ENCODE measurements around the gene ZNF282. TPM values are rescaled to one million over a fixed set of nuclear protein-coding genes. Genes with fewer than 3 reads are reported as not detected.
"Not testable (repeated sequence)": the region's sequence is repeated elsewhere in the genome, so short reads cannot be mapped to it uniquely, and the experiment has no call there.

ZNF282 gene
- total RNA-seq, 1 experiment from 2014 or later, result 38.2 TPM

- intact Hi-C loops (cut with micrococcal nuclease; ENCODE audit: unreplicated experiment), result no loop called here
- no TSS peak for BruUV-seq (replicated peaks)
- Histone ChIP-seq H3K36me3 (ENCODE audit: insufficient read depth, low read length, poor library complexity, severe bottlenecking) (no peaks in the 10 kb centered on the region), H3K27ac (ENCODE audit: low read depth, low read length, poor library complexity, severe bottlenecking) (no peak overlapping the region), H3K27me3 (replicated peaks; ENCODE audit: insufficient read depth, low read depth, low read length, poor library complexity) (no peaks in the 10 kb centered on the region), H3K9me3 (ENCODE audit: low read depth, low read length, poor library complexity, severe bottlenecking) (peaks cover 8% of the 10 kb centered on the region), H3K4me3 (ENCODE audit: low read depth, low read length, poor library complexity, severe bottlenecking) (no peak overlapping the region), H3K4me1 (ENCODE audit: insufficient read depth, low read length, poor library complexity, severe bottlenecking) (no peaks in the 10 kb centered on the region)
- CTCF ChIA-PET, result no interaction called here
- DNase-seq (ENCODE audit: low spot score), result no peak
- TF ChIP-seq CTCF (conservative IDR thresholded peaks at IDR 0.05; ENCODE audit: low read depth, low read length) (no peak), EZH2 (IDR thresholded peaks at IDR 0.05; ENCODE audit: borderline replicate concordance, low read depth, low read length, poor library complexity, severe bottlenecking) (no peak)
- POLR2A ChIA-PET (ENCODE audit: low non-redundant PET), result no interaction called here
These were observed 49.9 kb downstream of the ZNF282 start for GRCh38 chr7:149245244-149245643.

- no peaks in the 10 kb centered on the region for H3K27me3 ChIP-seq (replicated peaks; ENCODE audit: insufficient read depth, low read depth, low read length, poor library complexity)
- no peak for DNase-seq (ENCODE audit: low spot score)
- no TSS peak for BruUV-seq (replicated peaks)
- ChIA-PET POLR2A (ENCODE audit: low non-redundant PET) (no interaction called here), CTCF (no interaction called here)
- peaks cover 8% of the 10 kb centered on the region for H3K9me3 ChIP-seq (ENCODE audit: low read depth, low read length, poor library complexity, severe bottlenecking)
- intact Hi-C loops (cut with micrococcal nuclease; ENCODE audit: unreplicated experiment), result no loop called here
- TF ChIP-seq CTCF (conservative IDR thresholded peaks at IDR 0.05; ENCODE audit: low read depth, low read length), result no peak
- no peak for TF ChIP-seq EZH2 (IDR thresholded peaks at IDR 0.05; ENCODE audit: borderline replicate concordance, low read depth, low read length, poor library complexity, severe bottlenecking)
- no peak overlapping the region for H3K27ac ChIP-seq (ENCODE audit: low read depth, low read length, poor library complexity, severe bottlenecking)
- no peaks in the 10 kb centered on the region for H3K36me3 ChIP-seq (ENCODE audit: insufficient read depth, low read length, poor library complexity, severe bottlenecking)
- H3K4me1 ChIP-seq (ENCODE audit: insufficient read depth, low read length, poor library complexity, severe bottlenecking), result no peaks in the 10 kb centered on the region
- no peak overlapping the region for H3K4me3 ChIP-seq (ENCODE audit: low read depth, low read length, poor library complexity, severe bottlenecking)
These were observed 50.4 kb downstream of the ZNF282 start for GRCh38 chr7:149245744-149246143.

GRCh38 chr7:149248777-149249176 is 53.4 kb downstream of the ZNF282 start:
- Histone ChIP-seq H3K27me3 (replicated peaks; ENCODE audit: insufficient read depth, low read depth, low read length, poor library complexity) (no peaks in the 10 kb centered on the region), H3K27ac (ENCODE audit: low read depth, low read length, poor library complexity, severe bottlenecking) (no peak overlapping the region), H3K9me3 (ENCODE audit: low read depth, low read length, poor library complexity, severe bottlenecking) (no peaks in the 10 kb centered on the region), H3K4me1 (ENCODE audit: insufficient read depth, low read length, poor library complexity, severe bottlenecking) (no peaks in the 10 kb centered on the region), H3K36me3 (ENCODE audit: insufficient read depth, low read length, poor library complexity, severe bottlenecking) (peaks cover 17% of the 10 kb centered on the region), H3K4me3 (ENCODE audit: low read depth, low read length, poor library complexity, severe bottlenecking) (no peak overlapping the region)
- TF ChIP-seq CTCF (conservative IDR thresholded peaks at IDR 0.05; ENCODE audit: low read depth, low read length), result no peak
- TF ChIP-seq EZH2 (IDR thresholded peaks at IDR 0.05; ENCODE audit: borderline replicate concordance, low read depth, low read length, poor library complexity, severe bottlenecking), result no peak
- DNase-seq (ENCODE audit: low spot score), result no peak
- no TSS peak for BruUV-seq (replicated peaks)
- intact Hi-C loops (cut with micrococcal nuclease; ENCODE audit: unreplicated experiment), result no loop called here
- ChIA-PET POLR2A (ENCODE audit: low non-redundant PET) (no interaction called here), CTCF (no interaction called here)

- BruUV-seq (replicated peaks); H3K4me3 ChIP-seq (ENCODE audit: low read depth, low read length, poor library complexity, severe bottlenecking); H3K4me1 ChIP-seq (ENCODE audit: insufficient read depth, low read length, poor library complexity, severe bottlenecking); POLR2A ChIA-PET (ENCODE audit: low non-redundant PET); DNase-seq (ENCODE audit: low spot score); H3K9me3 ChIP-seq (ENCODE audit: low read depth, low read length, poor library complexity, severe bottlenecking); H3K27me3 ChIP-seq (replicated peaks; ENCODE audit: insufficient read depth, low read depth, low read length, poor library complexity); H3K27ac ChIP-seq (ENCODE audit: low read depth, low read length, poor library complexity, severe bottlenecking); CTCF ChIA-PET; intact Hi-C loops (cut with micrococcal nuclease; ENCODE audit: unreplicated experiment): not testable (repeated sequence)
- H3K36me3 ChIP-seq (ENCODE audit: insufficient read depth, low read length, poor library complexity, severe bottlenecking), result peaks cover 29% of the 10 kb centered on the region
These were observed 54.8 kb downstream of the ZNF282 start for GRCh38 chr7:149250151-149250550.

GRCh38 chr7:149251518-149251917 is 56.2 kb downstream of the ZNF282 start:
- H3K27me3 ChIP-seq (replicated peaks; ENCODE audit: insufficient read depth, low read depth, low read length, poor library complexity); H3K4me1 ChIP-seq (ENCODE audit: insufficient read depth, low read length, poor library complexity, severe bottlenecking); H3K4me3 ChIP-seq (ENCODE audit: low read depth, low read length, poor library complexity, severe bottlenecking); H3K9me3 ChIP-seq (ENCODE audit: low read depth, low read length, poor library complexity, severe bottlenecking); DNase-seq (ENCODE audit: low spot score); H3K27ac ChIP-seq (ENCODE audit: low read depth, low read length, poor library complexity, severe bottlenecking); POLR2A ChIA-PET (ENCODE audit: low non-redundant PET); intact Hi-C loops (cut with micrococcal nuclease; ENCODE audit: unreplicated experiment); CTCF ChIA-PET; BruUV-seq (replicated peaks): not testable (repeated sequence)
- peaks cover 29% of the 10 kb centered on the region for H3K36me3 ChIP-seq (ENCODE audit: insufficient read depth, low read length, poor library complexity, severe bottlenecking)

All from A673 (cell line).